ENCODE results near the gene SETD7. TPM values are rescaled to one million over a fixed set of nuclear protein-coding genes. Genes with fewer than 3 reads are reported as not detected.

Gene SETD7
- total RNA-seq, 4 donors from 2014 or later: 9.3 to 37.1 (median 16.0) TPM

GRCh38 chr4:139481465-139481864 lies 74.6 kb downstream of the SETD7 start:
- Histone ChIP-seq H3K4me1 (no peaks in the 10 kb centered on the region), H3K4me3 (no peak overlapping the region), H3K27me3 (no peaks in the 10 kb centered on the region), H3K36me3 (no peaks in the 10 kb centered on the region), H3K27ac (no peak overlapping the region), H3K9me3 (no peaks in the 10 kb centered on the region)
- DNase-seq: no peak
- TF ChIP-seq CTCF (IDR thresholded peaks at IDR 0.05) (no peak), POLR2A (IDR thresholded peaks at IDR 0.05) (no peak)

GRCh38 chr4:139476363-139476762 lies 79.7 kb downstream of the SETD7 start:
- no peak for DNase-seq
- Histone ChIP-seq H3K27me3 (no peaks in the 10 kb centered on the region), H3K9me3 (no peaks in the 10 kb centered on the region), H3K4me3 (no peak overlapping the region), H3K36me3 (peaks cover 0 to 12% (median 0%) of the 10 kb centered on the region in 3 donors), H3K27ac (no peak overlapping the region), H3K4me1 (no peaks in the 10 kb centered on the region)
- TF ChIP-seq CTCF (IDR thresholded peaks at IDR 0.05) (no peak), POLR2A (IDR thresholded peaks at IDR 0.05) (no peak)

- Histone ChIP-seq H3K4me3 (no peak overlapping the region), H3K4me1 (no peaks in the 10 kb centered on the region), H3K27me3 (no peaks in the 10 kb centered on the region), H3K36me3 (peaks cover 0 to 12% (median 0%) of the 10 kb centered on the region in 3 donors), H3K27ac (no peak overlapping the region), H3K9me3 (no peaks in the 10 kb centered on the region)
- TF ChIP-seq POLR2A (IDR thresholded peaks at IDR 0.05) (no peak), CTCF (IDR thresholded peaks at IDR 0.05) (no peak)
- DNase-seq: no peak
Observed at GRCh38 chr4:139472852-139473251, 83.2 kb downstream of the SETD7 start.

- H3K27ac ChIP-seq: no peak overlapping the region
- peaks cover 0 to 12% (median 0%) of the 10 kb centered on the region in 3 donors for H3K36me3 ChIP-seq
- no peak for DNase-seq
- H3K4me3 ChIP-seq: no peak overlapping the region
- no peaks in the 10 kb centered on the region for H3K4me1 ChIP-seq
- no peaks in the 10 kb centered on the region for H3K27me3 ChIP-seq
- TF ChIP-seq CTCF (IDR thresholded peaks at IDR 0.05) (no peak), POLR2A (IDR thresholded peaks at IDR 0.05) (no peak)
- H3K9me3 ChIP-seq: no peaks in the 10 kb centered on the region
Observed at GRCh38 chr4:139470997-139471665, 84.9 kb downstream of the SETD7 start.

GRCh38 chr4:139470295-139470694 lies 85.7 kb downstream of the SETD7 start:
- TF ChIP-seq POLR2A (IDR thresholded peaks at IDR 0.05) (no peak), CTCF (IDR thresholded peaks at IDR 0.05) (no peak)
- Histone ChIP-seq H3K9me3 (no peaks in the 10 kb centered on the region), H3K36me3 (peaks cover 0 to 12% (median 0%) of the 10 kb centered on the region in 3 donors), H3K4me1 (no peaks in the 10 kb centered on the region), H3K27ac (no peak overlapping the region), H3K27me3 (no peaks in the 10 kb centered on the region), H3K4me3 (no peak overlapping the region)
- no peak for DNase-seq

Measured in Peyer's patch (tissue), 4 donors.